Loucy (cell line): ENCODE measurements around the gene GPR35.

Experiments used
- CTCF ChIP-seq: fragments of 200-600 bp; sonication (generic); conservative IDR thresholded peaks from 2 replicates; pipeline ENCODE4 v1.5.1; 2014; ENCODE audit warnings: mild to moderate bottlenecking, antibody characterized with exemption, low read length
- EZH2phosphoT487 ChIP-seq: fragments of 200-600 bp; IDR thresholded peaks from 2 replicates; pipeline ENCODE4 v1.6.1; 2018; ENCODE audit warnings: antibody characterized with exemption, mild to moderate bottlenecking, moderate library complexity, borderline replicate concordance

GRCh38 chr2:240582781-240583180 is 42.5 kb upstream of the GPR35 start:
- TF ChIP-seq CTCF (no peak), EZH2phosphoT487 (no peak)
